CD8-positive, alpha-beta memory T cell (primary cell): ENCODE measurements around the gene MEGF6. TPM values are rescaled to one million over a fixed set of nuclear protein-coding genes. Genes with fewer than 3 reads are reported as not detected.

Experiments
- CTCF ChIA-PET: fragments of 350-600 bp; sonication (Branson Sonifier 250); formaldehyde crosslinking; loops from one replicate; lab custom pipeline; 2021; ENCODE audit warnings: antibody characterized with exemption; lab: Charles Lee
- POLR2A ChIA-PET: fragments of 350-600 bp; sonication (Branson Sonifier 250); formaldehyde crosslinking; loops from one replicate; lab custom pipeline; 2021; ENCODE audit warnings: antibody characterized with exemption; lab: Charles Lee
- DNase-seq, 5 donors: peaks; one replicate each; pipeline versions ENCODE4 v3.0.0 to v3.0.0-alpha.2; 2020 to 2022; ENCODE audit warnings: mixed read lengths in 1 of 5
- H3K27ac ChIP-seq: one replicate; pipeline ENCODE4 v1.7.0; 2013; ENCODE audit warnings: low read depth, mild to moderate bottlenecking, low read length, moderate library complexity
- H3K27me3 ChIP-seq: 2 replicates; pipeline ENCODE4 v1.7.0; 2013; ENCODE audit warnings: low read length, mild to moderate bottlenecking; ENCODE audit not compliant: insufficient read depth, poor library complexity, severe bottlenecking
- H3K36me3 ChIP-seq: 2 replicates; pipeline ENCODE4 v1.7.0; 2013; ENCODE audit warnings: mild to moderate bottlenecking, low read length, moderate library complexity; ENCODE audit not compliant: insufficient read depth
- H3K4me1 ChIP-seq: 2 replicates; pipeline ENCODE4 v1.7.0; 2013; ENCODE audit warnings: mild to moderate bottlenecking, low read length, moderate library complexity; ENCODE audit not compliant: insufficient read depth
- H3K4me3 ChIP-seq: 2 replicates; pipeline ENCODE4 v1.7.0; 2013; ENCODE audit warnings: mild to moderate bottlenecking, low read length
- H3K9me3 ChIP-seq: 2 replicates; pipeline ENCODE4 v1.7.0; 2013; ENCODE audit warnings: mild to moderate bottlenecking, low read length
- H3K27ac Mint-ChIP-seq, 8 donors: one replicate each; pipeline ENCODE4 v1.8.0; 2020 to 2021; ENCODE audit warnings: mixed read lengths in 8 of 8, mild to moderate bottlenecking in 6 of 8, inconsistent platforms in 3 of 8, moderate library complexity in 3 of 8
- H3K27me3 Mint-ChIP-seq, 2 donors: one replicate each; pipeline ENCODE4 v1.8.0; 2020 to 2021; ENCODE audit warnings: mixed read lengths in 2 of 2, mild to moderate bottlenecking in 1 of 2, moderate library complexity in 1 of 2
- H3K36me3 Mint-ChIP-seq, 3 donors: one replicate each; pipeline ENCODE4 v1.8.0; 2020 to 2021; ENCODE audit warnings: mixed read lengths in 3 of 3, inconsistent platforms in 1 of 3, mild to moderate bottlenecking in 1 of 3
- H3K4me1 Mint-ChIP-seq, 3 donors: one replicate each; pipeline ENCODE4 v1.8.0; 2020 to 2021; ENCODE audit warnings: mixed read lengths in 3 of 3, inconsistent platforms in 1 of 3, mild to moderate bottlenecking in 1 of 3
- H3K4me3 Mint-ChIP-seq, 7 donors: one replicate each; pipeline ENCODE4 v1.8.0; 2020 to 2021; ENCODE audit warnings: mixed read lengths in 7 of 7, mild to moderate bottlenecking in 6 of 7, moderate library complexity in 4 of 7, inconsistent platforms in 2 of 7
- H3K9me3 Mint-ChIP-seq, 5 donors: one replicate each; pipeline ENCODE4 v1.8.0; 2020 to 2022; ENCODE audit warnings: mixed read lengths in 5 of 5, mild to moderate bottlenecking in 3 of 5, moderate library complexity in 2 of 5, inconsistent platforms in 1 of 5
- polyA plus RNA-seq: library from polyadenylated mRNA; unstranded; fragments of 300-500 nt; fragmentation: Illumina TruSeq; gene quantifications from one replicate; pipeline ENCODE4 v1.2.3, GENCODE V29; 2021
- total RNA-seq, 2 experiments: library from RNA; stranded (reverse); gene quantifications; one replicate each; pipeline ENCODE4 v1.2.3, GENCODE V29; 2021

MEGF6 gene
- total and polyA plus RNA-seq, 3 experiments from 2014 or later, result 3.4 to 12.0 (median 10.8) TPM

GRCh38 chr1:3641816-3642215 lies 30.5 kb upstream of the MEGF6 start:
- H3K27me3 ChIP-seq, result no peaks in the 10 kb centered on the region
- Mint-ChIP-seq H3K4me3 (no peak overlapping the region), H3K36me3 (peaks cover 0 to 71% (median 17%) of the 10 kb centered on the region in 3 donors), H3K27me3 (no peaks in the 10 kb centered on the region), H3K27ac (no peak overlapping the region), H3K9me3 (no peaks in the 10 kb centered on the region), H3K4me1 (peaks cover 0 to 7% (median 0%) of the 10 kb centered on the region in 3 donors)
- H3K9me3 ChIP-seq, result no peaks in the 10 kb centered on the region
- H3K36me3 ChIP-seq, result peaks cover 18% of the 10 kb centered on the region
- H3K4me3 ChIP-seq, result no peak overlapping the region
- POLR2A ChIA-PET, result no interaction called here
- H3K4me1 ChIP-seq, result no peaks in the 10 kb centered on the region
- CTCF ChIA-PET, result no interaction called here
- H3K27ac ChIP-seq, result no peak overlapping the region
- DNase-seq, result no peak

DNA sequence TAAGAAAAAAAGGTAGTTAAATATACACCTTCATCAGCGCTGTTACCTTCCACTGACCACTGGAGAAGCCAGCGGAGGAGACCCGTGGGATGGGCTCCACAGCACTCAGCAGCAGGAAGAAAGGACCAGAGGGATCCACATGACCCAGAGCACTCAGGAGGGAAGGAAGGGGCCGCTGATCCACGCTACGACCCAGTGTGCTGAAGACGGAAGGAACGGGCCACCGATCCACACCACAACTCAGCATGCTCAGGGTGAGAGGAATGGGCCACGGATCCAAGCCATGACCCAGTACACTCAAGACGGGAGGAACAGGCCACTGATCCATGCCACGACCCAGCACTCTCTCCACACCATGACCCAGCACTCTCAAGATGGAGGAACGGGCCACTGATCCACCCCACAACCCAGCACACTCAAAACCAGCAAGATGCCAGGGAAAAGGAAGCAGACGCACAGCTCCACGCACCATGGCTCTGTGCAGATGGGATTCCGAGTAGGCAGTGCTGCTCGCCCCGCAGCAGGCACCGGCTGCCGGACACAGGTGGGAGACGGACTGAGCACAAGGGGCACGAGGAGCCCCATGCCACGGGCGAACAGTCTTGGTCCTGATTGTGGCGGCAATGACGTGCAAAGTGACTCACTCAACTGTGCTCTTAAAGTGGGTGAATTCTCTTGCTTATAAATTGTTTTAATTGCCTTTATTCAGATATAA lies 29.9 kb upstream of the MEGF6 start:
- H3K9me3 ChIP-seq, result no peaks in the 10 kb centered on the region
- no peaks in the 10 kb centered on the region for H3K27me3 Mint-ChIP-seq
- ChIA-PET CTCF (no interaction called here), POLR2A (no interaction called here)
- peaks cover 18% of the 10 kb centered on the region for H3K36me3 ChIP-seq
- H3K4me3 Mint-ChIP-seq, result no peak overlapping the region
- no peaks in the 10 kb centered on the region for H3K27me3 ChIP-seq
- H3K4me1 ChIP-seq, result no peaks in the 10 kb centered on the region
- no peaks in the 10 kb centered on the region for H3K9me3 Mint-ChIP-seq
- H3K36me3 Mint-ChIP-seq, result peaks cover 0 to 71% (median 17%) of the 10 kb centered on the region in 3 donors
- DNase-seq, result no peak
- H3K4me3 ChIP-seq, result no peak overlapping the region
- H3K27ac ChIP-seq, result no peak overlapping the region
- H3K27ac Mint-ChIP-seq, result no peak overlapping the region
- peaks cover 0 to 7% (median 0%) of the 10 kb centered on the region in 3 donors for H3K4me1 Mint-ChIP-seq

DNA sequence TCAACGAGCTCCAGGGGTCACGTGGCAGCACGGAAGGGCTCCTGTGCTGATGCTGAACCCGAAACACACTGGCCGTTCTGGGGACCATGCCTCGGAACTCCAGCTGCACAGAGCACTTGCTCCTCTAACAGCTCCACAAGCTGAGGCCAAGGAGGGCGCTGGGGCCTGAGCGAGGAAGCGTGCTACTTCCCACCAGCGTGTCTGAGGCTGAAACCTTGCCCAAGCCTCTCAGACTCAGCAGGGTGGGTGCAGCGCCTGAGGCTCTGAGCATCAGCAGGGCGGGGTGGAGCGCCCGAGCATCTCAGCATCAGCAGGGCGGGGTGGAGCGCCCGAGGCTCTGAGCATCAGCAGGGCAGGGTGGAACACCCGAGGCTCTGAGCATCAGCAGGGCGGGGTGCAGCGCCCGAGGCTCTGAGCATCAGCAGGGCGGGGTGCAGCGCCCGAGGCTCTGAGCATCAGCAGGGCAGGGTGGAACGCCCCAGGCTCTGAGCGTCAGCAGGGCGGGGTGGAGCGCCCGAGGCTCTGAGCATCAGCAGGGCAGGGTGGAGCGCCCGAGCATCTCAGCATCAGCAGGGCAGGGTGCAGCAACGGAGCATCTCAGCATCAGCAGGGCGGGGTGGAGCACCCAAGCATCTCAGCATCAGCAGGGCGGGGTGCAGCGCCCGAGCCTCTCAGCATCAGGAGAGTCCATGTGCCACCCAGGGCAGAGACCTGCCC lies 29.0 kb upstream of the MEGF6 start:
- DNase-seq, result no peak
- Mint-ChIP-seq H3K27me3 (no peaks in the 10 kb centered on the region), H3K9me3 (no peaks in the 10 kb centered on the region), H3K4me1 (peaks cover 0 to 7% (median 0%) of the 10 kb centered on the region in 3 donors), H3K36me3 (peaks cover 0 to 71% (median 14%) of the 10 kb centered on the region in 3 donors), H3K4me3 (no peak overlapping the region), H3K27ac (no peak overlapping the region)
- H3K9me3 ChIP-seq, result no peaks in the 10 kb centered on the region
- H3K4me1 ChIP-seq, result no peaks in the 10 kb centered on the region
- peaks cover 22% of the 10 kb centered on the region for H3K36me3 ChIP-seq
- ChIA-PET POLR2A (no interaction called here), CTCF (no interaction called here)
- H3K4me3 ChIP-seq, result no peak overlapping the region
- no peaks in the 10 kb centered on the region for H3K27me3 ChIP-seq
- H3K27ac ChIP-seq, result no peak overlapping the region

- no peaks in the 10 kb centered on the region for H3K9me3 Mint-ChIP-seq
- H3K4me1 Mint-ChIP-seq, result peaks cover 0 to 7% (median 0%) of the 10 kb centered on the region in 3 donors
- H3K9me3 ChIP-seq, result no peaks in the 10 kb centered on the region
- peaks cover 0 to 72% (median 13%) of the 10 kb centered on the region in 3 donors for H3K36me3 Mint-ChIP-seq
- POLR2A ChIA-PET, result no interaction called here
- DNase-seq, result no peak
- no peak overlapping the region for H3K27ac ChIP-seq
- H3K27me3 ChIP-seq, result no peaks in the 10 kb centered on the region
- CTCF ChIA-PET, result interaction anchor here (1.5 kb wide), 1 partner anchor 20 kb away, joined by 5 read pairs; no protein-coding TSS in a partner anchor
- peaks cover 23% of the 10 kb centered on the region for H3K36me3 ChIP-seq
- no peak overlapping the region for H3K4me3 ChIP-seq
- no peaks in the 10 kb centered on the region for H3K27me3 Mint-ChIP-seq
- H3K27ac Mint-ChIP-seq, result no peak overlapping the region
- H3K4me3 Mint-ChIP-seq, result no peak overlapping the region
- no peaks in the 10 kb centered on the region for H3K4me1 ChIP-seq
Measured at GRCh38 chr1:3639397-3639911, 28.1 kb upstream of the MEGF6 start.

DNA sequence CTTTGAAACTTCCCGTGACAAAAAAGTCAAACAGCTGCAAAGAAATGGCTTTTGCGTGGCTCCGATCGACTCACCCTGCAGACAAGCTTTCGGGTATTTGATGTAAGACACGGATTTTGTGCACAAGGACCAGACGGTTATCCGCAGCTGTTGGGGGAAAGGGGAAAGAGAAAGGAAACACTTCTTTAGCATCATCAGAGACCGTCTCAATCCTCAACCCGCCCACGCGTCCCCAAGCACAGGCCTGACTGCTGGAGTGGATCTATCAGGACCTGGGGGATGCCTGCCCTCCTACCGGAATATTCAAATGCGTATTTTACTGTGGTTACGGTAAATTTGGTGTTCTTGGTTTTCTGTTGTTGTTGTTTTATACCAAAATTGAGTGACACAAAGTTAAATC lies 27.4 kb upstream of the MEGF6 start:
- Mint-ChIP-seq H3K27me3 (no peaks in the 10 kb centered on the region), H3K4me3 (no peak overlapping the region), H3K27ac (no peak overlapping the region), H3K4me1 (peaks cover 0 to 7% (median 0%) of the 10 kb centered on the region in 3 donors), H3K9me3 (no peaks in the 10 kb centered on the region), H3K36me3 (peaks cover 0 to 77% (median 12%) of the 10 kb centered on the region in 3 donors)
- Histone ChIP-seq H3K36me3 (peaks cover 23% of the 10 kb centered on the region), H3K4me3 (no peak overlapping the region), H3K27ac (no peak overlapping the region), H3K9me3 (no peaks in the 10 kb centered on the region), H3K27me3 (no peaks in the 10 kb centered on the region), H3K4me1 (no peaks in the 10 kb centered on the region)
- CTCF ChIA-PET, result interaction anchor here (0.9 to 1.5 kb wide), 2 partner anchors 16 to 20 kb away, joined by 3 to 5 read pairs; no protein-coding TSS in a partner anchor
- no peak for DNase-seq
- POLR2A ChIA-PET, result no interaction called here

- no peak for DNase-seq
- peaks cover 0 to 7% (median 0%) of the 10 kb centered on the region in 3 donors for H3K4me1 Mint-ChIP-seq
- no peaks in the 10 kb centered on the region for H3K27me3 Mint-ChIP-seq
- Histone ChIP-seq H3K36me3 (peaks cover 23% of the 10 kb centered on the region), H3K27me3 (no peaks in the 10 kb centered on the region), H3K4me1 (no peaks in the 10 kb centered on the region), H3K9me3 (no peaks in the 10 kb centered on the region), H3K27ac (no peak overlapping the region), H3K4me3 (no peak overlapping the region)
- peaks cover 0 to 82% (median 12%) of the 10 kb centered on the region in 3 donors for H3K36me3 Mint-ChIP-seq
- CTCF ChIA-PET, result interaction anchor here (0.9 to 1.5 kb wide), 3 partner anchors 15 to 147 kb away, joined by 3 to 5 read pairs (median 3); no protein-coding TSS in a partner anchor
- H3K9me3 Mint-ChIP-seq, result no peaks in the 10 kb centered on the region
- no peak overlapping the region for H3K4me3 Mint-ChIP-seq
- no peak overlapping the region for H3K27ac Mint-ChIP-seq
- POLR2A ChIA-PET, result no interaction called here
Measured at GRCh38 chr1:3638027-3638426, 26.7 kb upstream of the MEGF6 start.

GRCh38 chr1:3636531-3636930 lies 25.2 kb upstream of the MEGF6 start:
- Mint-ChIP-seq H3K4me1 (no peaks in the 10 kb centered on the region), H3K9me3 (no peaks in the 10 kb centered on the region), H3K27ac (no peak overlapping the region), H3K4me3 (no peak overlapping the region), H3K36me3 (peaks cover 0 to 79% (median 3%) of the 10 kb centered on the region in 3 donors), H3K27me3 (no peaks in the 10 kb centered on the region)
- no peak overlapping the region for H3K4me3 ChIP-seq
- DNase-seq, result no peak
- H3K36me3 ChIP-seq, result peaks cover 27% of the 10 kb centered on the region
- no peaks in the 10 kb centered on the region for H3K9me3 ChIP-seq
- H3K4me1 ChIP-seq, result no peaks in the 10 kb centered on the region
- H3K27me3 ChIP-seq, result no peaks in the 10 kb centered on the region
- POLR2A ChIA-PET, result no interaction called here
- CTCF ChIA-PET, result no interaction called here
- no peak overlapping the region for H3K27ac ChIP-seq

- Mint-ChIP-seq H3K36me3 (peaks cover 0 to 78% (median 3%) of the 10 kb centered on the region in 3 donors), H3K27ac (no peak overlapping the region), H3K4me1 (no peaks in the 10 kb centered on the region), H3K4me3 (no peak overlapping the region), H3K9me3 (no peaks in the 10 kb centered on the region), H3K27me3 (no peaks in the 10 kb centered on the region)
- Histone ChIP-seq H3K27me3 (no peaks in the 10 kb centered on the region), H3K27ac (no peak overlapping the region), H3K36me3 (peaks cover 27% of the 10 kb centered on the region), H3K9me3 (no peaks in the 10 kb centered on the region), H3K4me1 (no peaks in the 10 kb centered on the region), H3K4me3 (no peak overlapping the region)
- ChIA-PET CTCF (no interaction called here), POLR2A (no interaction called here)
- DNase-seq, result no peak
Measured at GRCh38 chr1:3636080-3636479, 24.8 kb upstream of the MEGF6 start.
